Panc1 (cell line): Measurements from ENCODE around the gene FBP2. TPM values are rescaled to one million over a fixed set of nuclear protein-coding genes. Genes with fewer than 3 reads are reported as not detected.

ENCODE experiments used
- ATAC-seq: fragments of 200-7000 bp; cut with Tn5 transposase; 2 replicates; pipeline ENCODE4 v1.9.1; 2020; ENCODE audit warnings: mild to moderate bottlenecking, moderate library complexity
- BruUV-seq: library from RNA; stranded (reverse); fragments of 400-500 nt; replicated peaks from 2 replicates; lab custom pipeline; 2021; lab: Mats Ljungman, UMichigan
- CTCF ChIA-PET: fragments of 300-600 bp; sonication (Branson Sonifier 250); formaldehyde crosslinking; loops from one replicate; lab custom pipeline; 2022; ENCODE audit warnings: antibody characterized with exemption; lab: Charles Lee
- POLR2A ChIA-PET: fragments of 300-600 bp; sonication (Branson Sonifier 250); formaldehyde crosslinking; loops from one replicate; lab custom pipeline; 2022; ENCODE audit warnings: antibody characterized with exemption; lab: Charles Lee
- DNase-seq: peaks from one replicate; pipeline ENCODE4 v3.0.0-alpha.2; 2010; ENCODE audit warnings: low read depth, low spot score
- H3K27ac ChIP-seq: 2 replicates; pipeline ENCODE4 v1.5.1; 2011; ENCODE audit warnings: mild to moderate bottlenecking, low read length, inconsistent platforms
- H3K27me3 ChIP-seq: fragments of 200-500 bp; sonication (Bioruptor generic); 2 replicates; pipeline ENCODE4 v1.6.0; 2014; ENCODE audit warnings: low read length, inconsistent platforms; ENCODE audit not compliant: control insufficient read depth, insufficient read depth
- H3K36me3 ChIP-seq: fragments of 200-500 bp; sonication (Bioruptor generic); 2 replicates; pipeline ENCODE4 v1.5.1; 2014; ENCODE audit warnings: inconsistent platforms, mild to moderate bottlenecking, low read length, moderate library complexity; ENCODE audit not compliant: control insufficient read depth, insufficient read depth
- H3K4me1 ChIP-seq: 2 replicates; pipeline ENCODE4 v1.5.1; 2011; ENCODE audit warnings: inconsistent platforms, mild to moderate bottlenecking, low read length, moderate library complexity; ENCODE audit not compliant: control insufficient read depth, insufficient read depth
- H3K4me3 ChIP-seq, 2 experiments: 2 replicates each; pipeline ENCODE4 v1.5.1; 2011 to 2012; ENCODE audit warnings: low read depth in 2 of 2, low read length in 2 of 2, mild to moderate bottlenecking in 2 of 2, inconsistent platforms in 1 of 2, moderate library complexity in 1 of 2
- H3K9me3 ChIP-seq: fragments of 200-500 bp; sonication (Bioruptor generic); 2 replicates; pipeline ENCODE4 v1.5.1; 2014; ENCODE audit warnings: low read depth, mild to moderate bottlenecking, inconsistent platforms, low read length, moderate library complexity; ENCODE audit not compliant: control insufficient read depth, insufficient read depth
- POLR2AphosphoS5 ChIP-seq: IDR thresholded peaks from 2 replicates; pipeline ENCODE4 v1.6.1; 2012; ENCODE audit warnings: mild to moderate bottlenecking, low read depth, low read length, moderate library complexity
- REST ChIP-seq, 2 experiments: IDR thresholded peaks; 2 replicates each; pipeline ENCODE4 v1.6.1; 2011 to 2012; ENCODE audit warnings: low read depth in 2 of 2, control low read depth in 1 of 2, low read length in 1 of 2, mild to moderate bottlenecking in 1 of 2, moderate library complexity in 1 of 2; ENCODE audit not compliant: insufficient read depth in 1 of 2
- SIN3A ChIP-seq: IDR thresholded peaks from 2 replicates; pipeline ENCODE4 v1.6.1; 2012; ENCODE audit warnings: low read depth, mild to moderate bottlenecking, low read length, moderate library complexity, borderline replicate concordance; ENCODE audit not compliant: insufficient read depth
- TCF7L2 ChIP-seq: IDR thresholded peaks from 2 replicates; pipeline ENCODE4 v1.6.1; 2011; ENCODE audit warnings: mild to moderate bottlenecking, low read depth, low read length, inconsistent platforms
- in situ Hi-C: cut with HindIII; loops from 2 replicates; pipeline ENCODE4 v1.10.0; 2016; ENCODE audit warnings: low sequenced_read_pairs, low pct_unique_long_range_greater_than_20kb
- intact Hi-C: fragments of 100-400 bp; cut with micrococcal nuclease; formaldehyde crosslinking; loops from one replicate; pipeline ENCODE4 v1.10.0; 2022; ENCODE audit not compliant: unreplicated experiment
- total RNA-seq: library from RNA; stranded (reverse); gene quantifications from one replicate; pipeline ENCODE4 v1.2.1, GENCODE V29; 2021; ENCODE audit not compliant: unreplicated experiment
- TF ChIP-seq, protein P1 (sequence below): fragments of 450-650 bp; IDR thresholded peaks from 2 replicates; pipeline ENCODE4 v1.5.1; 2017; ENCODE audit warnings: mild to moderate bottlenecking

FBP2 gene
- total RNA-seq, 1 experiment from 2014 or later: not detected

- H3K4me1 ChIP-seq: no peaks in the 10 kb centered on the region; the same call in 1 of the 2 replicates
- H3K27me3 ChIP-seq: no peaks in the 10 kb centered on the region
- intact Hi-C loops: loop anchor here (5.0 kb wide), 1 partner anchor 50 kb away; no protein-coding TSS in a partner anchor
- H3K36me3 ChIP-seq: no peaks in the 10 kb centered on the region
- CTCF ChIA-PET: interaction anchor here (0.7 kb wide), 1 partner anchor 540 kb away, joined by 5 read pairs; no protein-coding TSS in a partner anchor
- H3K9me3 ChIP-seq: no peaks in the 10 kb centered on the region
- in situ Hi-C loops: no loop called here
- ATAC-seq: no peak
- TF ChIP-seq REST (IDR thresholded peaks at IDR 0.05; ENCODE audit: insufficient read depth in 1 of 2, low read depth in 2 of 2, low read length in 1 of 2) (no peak), TCF7L2 (no peak), SIN3A (no peak), POLR2AphosphoS5 (no peak)
- TF ChIP-seq, protein P1, sequence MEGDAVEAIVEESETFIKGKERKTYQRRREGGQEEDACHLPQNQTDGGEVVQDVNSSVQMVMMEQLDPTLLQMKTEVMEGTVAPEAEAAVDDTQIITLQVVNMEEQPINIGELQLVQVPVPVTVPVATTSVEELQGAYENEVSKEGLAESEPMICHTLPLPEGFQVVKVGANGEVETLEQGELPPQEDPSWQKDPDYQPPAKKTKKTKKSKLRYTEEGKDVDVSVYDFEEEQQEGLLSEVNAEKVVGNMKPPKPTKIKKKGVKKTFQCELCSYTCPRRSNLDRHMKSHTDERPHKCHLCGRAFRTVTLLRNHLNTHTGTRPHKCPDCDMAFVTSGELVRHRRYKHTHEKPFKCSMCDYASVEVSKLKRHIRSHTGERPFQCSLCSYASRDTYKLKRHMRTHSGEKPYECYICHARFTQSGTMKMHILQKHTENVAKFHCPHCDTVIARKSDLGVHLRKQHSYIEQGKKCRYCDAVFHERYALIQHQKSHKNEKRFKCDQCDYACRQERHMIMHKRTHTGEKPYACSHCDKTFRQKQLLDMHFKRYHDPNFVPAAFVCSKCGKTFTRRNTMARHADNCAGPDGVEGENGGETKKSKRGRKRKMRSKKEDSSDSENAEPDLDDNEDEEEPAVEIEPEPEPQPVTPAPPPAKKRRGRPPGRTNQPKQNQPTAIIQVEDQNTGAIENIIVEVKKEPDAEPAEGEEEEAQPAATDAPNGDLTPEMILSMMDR: no peak
- DNase-seq: no peak
- H3K27ac ChIP-seq: no peak overlapping the region
- no TSS peak for BruUV-seq
- POLR2A ChIA-PET: no interaction called here
- no peak overlapping the region for H3K4me3 ChIP-seq
These were observed 9.0 kb upstream of the FBP2 start for GRCh38 chr9:94602666-94603065.

GRCh38 chr9:94600715-94601114, 7.1 kb upstream of the FBP2 start:
- Histone ChIP-seq H3K4me1 (no peaks in the 10 kb centered on the region; the same call in 1 of the 2 replicates), H3K4me3 (no peak overlapping the region), H3K27ac (no peak overlapping the region), H3K9me3 (no peaks in the 10 kb centered on the region), H3K36me3 (no peaks in the 10 kb centered on the region), H3K27me3 (no peaks in the 10 kb centered on the region)
- in situ Hi-C loops: no loop called here
- CTCF ChIA-PET: interaction anchor here (1.0 kb wide), 1 partner anchor 46 kb away, joined by 3 read pairs; the partner anchor contains the start of gene PCAT7
- POLR2A ChIA-PET: no interaction called here
- intact Hi-C loops: loop anchor here (5.0 kb wide), 1 partner anchor 48 kb away; no protein-coding TSS in a partner anchor
- TF ChIP-seq REST (IDR thresholded peaks at IDR 0.05; ENCODE audit: insufficient read depth in 1 of 2, low read depth in 2 of 2, low read length in 1 of 2): no peak
- no peak for TF ChIP-seq SIN3A
- TF ChIP-seq, protein P1: no peak
- no peak for TF ChIP-seq TCF7L2
- no peak for TF ChIP-seq POLR2AphosphoS5
- DNase-seq (no peak), ATAC-seq (no peak)
- no TSS peak for BruUV-seq
